Neural progenitor cell (in vitro differentiated cells): Measurements from ENCODE around the gene TRIM32.

Experiments
- EZH2 ChIP-seq: fragments of 200-600 bp; sonication (generic); IDR thresholded peaks from 2 replicates; pipeline ENCODE4 v1.6.1; 2017; ENCODE audit warnings: antibody characterized with exemption, mild to moderate bottlenecking, moderate library complexity
- EZH2phosphoT487 ChIP-seq: fragments of 200-600 bp; sonication (generic); IDR thresholded peaks from 2 replicates; pipeline ENCODE4 v1.6.1; 2017; ENCODE audit warnings: antibody characterized with exemption
- TF ChIP-seq, protein P1 (sequence below): fragments of 200-600 bp; sonication (generic); IDR thresholded peaks from 2 replicates; pipeline ENCODE4 v1.5.1; 2017; ENCODE audit warnings: antibody characterized with exemption, mild to moderate bottlenecking

DNA sequence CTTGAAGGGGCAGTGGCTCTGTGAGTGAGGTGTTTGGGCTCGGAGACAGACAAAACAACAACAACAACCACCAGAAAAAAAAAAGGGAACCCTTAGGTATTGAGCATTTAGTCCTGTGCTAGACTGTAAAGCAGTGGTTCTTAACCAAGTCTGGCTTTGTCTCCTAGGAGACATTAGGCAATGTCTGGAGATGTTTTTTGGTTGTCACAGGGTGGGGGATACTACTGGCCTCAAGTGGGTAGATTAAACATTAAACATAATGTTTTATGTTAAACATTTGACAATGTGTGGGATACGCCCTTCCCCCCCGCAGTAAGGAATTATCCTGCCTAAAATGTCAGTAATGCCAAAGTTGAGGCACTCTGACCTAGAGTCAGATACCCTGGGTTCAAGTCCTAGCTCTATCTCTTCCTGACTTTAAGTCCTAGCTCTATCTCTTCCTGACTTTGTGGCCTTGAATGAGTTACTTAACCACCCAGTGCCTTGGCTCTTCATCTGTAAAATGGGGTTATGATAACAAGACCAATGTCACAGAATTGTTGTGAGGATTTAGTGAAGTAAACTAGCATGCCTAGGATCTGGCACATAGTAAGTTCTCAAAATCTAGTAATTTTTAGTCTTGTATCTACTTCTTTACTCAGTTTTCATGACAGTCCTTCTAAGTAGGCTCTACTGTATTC is 1.8 kb downstream of the TRIM32 start:
- TF ChIP-seq, protein P1, sequence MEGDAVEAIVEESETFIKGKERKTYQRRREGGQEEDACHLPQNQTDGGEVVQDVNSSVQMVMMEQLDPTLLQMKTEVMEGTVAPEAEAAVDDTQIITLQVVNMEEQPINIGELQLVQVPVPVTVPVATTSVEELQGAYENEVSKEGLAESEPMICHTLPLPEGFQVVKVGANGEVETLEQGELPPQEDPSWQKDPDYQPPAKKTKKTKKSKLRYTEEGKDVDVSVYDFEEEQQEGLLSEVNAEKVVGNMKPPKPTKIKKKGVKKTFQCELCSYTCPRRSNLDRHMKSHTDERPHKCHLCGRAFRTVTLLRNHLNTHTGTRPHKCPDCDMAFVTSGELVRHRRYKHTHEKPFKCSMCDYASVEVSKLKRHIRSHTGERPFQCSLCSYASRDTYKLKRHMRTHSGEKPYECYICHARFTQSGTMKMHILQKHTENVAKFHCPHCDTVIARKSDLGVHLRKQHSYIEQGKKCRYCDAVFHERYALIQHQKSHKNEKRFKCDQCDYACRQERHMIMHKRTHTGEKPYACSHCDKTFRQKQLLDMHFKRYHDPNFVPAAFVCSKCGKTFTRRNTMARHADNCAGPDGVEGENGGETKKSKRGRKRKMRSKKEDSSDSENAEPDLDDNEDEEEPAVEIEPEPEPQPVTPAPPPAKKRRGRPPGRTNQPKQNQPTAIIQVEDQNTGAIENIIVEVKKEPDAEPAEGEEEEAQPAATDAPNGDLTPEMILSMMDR = no peak
- TF ChIP-seq EZH2phosphoT487 = no peak
- no peak for TF ChIP-seq EZH2
